Right lobe of liver (tissue), 4 donors: ENCODE measurements around the gene RGSL1.

Experiments used
- POLR2A ChIP-seq: fragments of 450-650 bp; IDR thresholded peaks from one replicate; pipeline ENCODE4 v1.6.1; 2017; ENCODE audit warnings: antibody characterized with exemption, mild to moderate bottlenecking
- TF ChIP-seq, protein P1 (sequence below), 4 donors: fragments of 200-600 bp in 3 of 4; fragments of 450-650 bp in 1 of 4; IDR thresholded peaks; one replicate each; pipeline versions ENCODE4 v1.5.1 to v1.8.0; 2016 to 2022; ENCODE audit warnings: antibody characterized with exemption in 4 of 4, mild to moderate bottlenecking in 2 of 4
- donor health status: DM: no; HTN: no; CAD: no.
- donor health status: DM: no; HTN: no; CAD: no.
- donor health status: DM: no; HTN: yes; CAD: no.

DNA sequence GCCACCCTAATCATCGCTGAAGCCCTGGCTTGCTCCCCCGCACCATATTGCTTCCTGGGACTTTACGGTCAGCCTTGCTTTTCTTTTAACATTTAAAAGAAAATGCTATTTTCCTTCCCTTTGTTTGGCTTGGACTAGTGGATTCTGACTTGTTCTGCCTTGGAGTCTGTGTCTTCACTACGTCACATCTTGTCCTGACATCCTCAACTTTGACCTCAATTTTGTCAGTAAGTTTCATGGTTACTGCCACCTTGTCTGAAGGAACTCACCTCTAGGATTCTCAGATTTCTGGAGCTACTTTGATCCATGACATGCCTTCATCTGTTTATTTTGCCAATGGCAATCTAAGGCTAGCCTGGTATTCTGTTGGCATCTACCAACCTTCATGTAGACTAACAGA is 134.8 kb downstream of the RGSL1 start:
- TF ChIP-seq, protein P1, sequence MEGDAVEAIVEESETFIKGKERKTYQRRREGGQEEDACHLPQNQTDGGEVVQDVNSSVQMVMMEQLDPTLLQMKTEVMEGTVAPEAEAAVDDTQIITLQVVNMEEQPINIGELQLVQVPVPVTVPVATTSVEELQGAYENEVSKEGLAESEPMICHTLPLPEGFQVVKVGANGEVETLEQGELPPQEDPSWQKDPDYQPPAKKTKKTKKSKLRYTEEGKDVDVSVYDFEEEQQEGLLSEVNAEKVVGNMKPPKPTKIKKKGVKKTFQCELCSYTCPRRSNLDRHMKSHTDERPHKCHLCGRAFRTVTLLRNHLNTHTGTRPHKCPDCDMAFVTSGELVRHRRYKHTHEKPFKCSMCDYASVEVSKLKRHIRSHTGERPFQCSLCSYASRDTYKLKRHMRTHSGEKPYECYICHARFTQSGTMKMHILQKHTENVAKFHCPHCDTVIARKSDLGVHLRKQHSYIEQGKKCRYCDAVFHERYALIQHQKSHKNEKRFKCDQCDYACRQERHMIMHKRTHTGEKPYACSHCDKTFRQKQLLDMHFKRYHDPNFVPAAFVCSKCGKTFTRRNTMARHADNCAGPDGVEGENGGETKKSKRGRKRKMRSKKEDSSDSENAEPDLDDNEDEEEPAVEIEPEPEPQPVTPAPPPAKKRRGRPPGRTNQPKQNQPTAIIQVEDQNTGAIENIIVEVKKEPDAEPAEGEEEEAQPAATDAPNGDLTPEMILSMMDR (IDR thresholded peaks at IDR 0.05) = no peak
- TF ChIP-seq POLR2A = no peak
